ENCODE results near the gene INPP1. TPM values are rescaled to one million over a fixed set of nuclear protein-coding genes. Genes with fewer than 3 reads are reported as not detected.

INPP1 gene
- total and polyA plus RNA-seq, 2 experiments from 2014 or later: 13.0 to 16.1 TPM

DNA sequence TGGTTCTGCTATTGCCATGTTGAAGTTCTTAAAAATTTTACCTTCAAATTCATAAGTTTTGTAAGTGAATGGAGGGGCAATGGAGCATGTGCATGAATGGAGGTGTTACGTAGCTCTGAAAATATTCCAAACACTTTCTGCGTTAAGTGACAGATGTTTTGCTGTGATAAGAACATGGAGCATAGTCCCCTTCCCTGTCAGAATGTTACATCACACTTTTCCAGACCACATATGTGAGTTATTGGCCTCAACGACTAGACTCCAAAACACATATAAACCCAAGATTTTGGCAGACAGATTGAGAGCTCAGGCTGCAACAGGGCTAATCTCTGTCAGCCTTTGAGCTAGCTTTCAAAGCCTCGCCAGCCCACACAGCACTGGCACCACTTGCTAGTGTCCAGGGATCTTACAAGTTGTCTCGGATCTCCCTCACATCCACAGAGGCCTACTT, 37.6 kb downstream of the INPP1 start:
- no peaks in the 10 kb centered on the region for H3K36me3 ChIP-seq (replicated peaks; ENCODE audit: insufficient read depth, low read depth)
- no peaks in the 10 kb centered on the region for H4K20me1 ChIP-seq (ENCODE audit: insufficient read depth, poor library complexity, severe bottlenecking)
- H3K27me3 ChIP-seq: no peaks in the 10 kb centered on the region
- no peak overlapping the region for H3K27ac ChIP-seq
- H3K4me3 ChIP-seq: no peak overlapping the region
- no peaks in the 10 kb centered on the region for H3K4me1 ChIP-seq (ENCODE audit: insufficient read depth)
- H3K4me2 ChIP-seq: no peak overlapping the region
- no peak for DNase-seq (ENCODE audit: low spot score)
- no peak overlapping the region for H2AFZ ChIP-seq
- H3K9me2 ChIP-seq (replicated peaks; ENCODE audit: insufficient read depth): no peaks in the 10 kb centered on the region
- no peaks in the 10 kb centered on the region for H3K79me2 ChIP-seq
- WGBS (ENCODE audit: low lambda C conversion rate, missing lambda C conversion rate): 78% methylated on average over 5 of the region's 5 CpGs
- TF ChIP-seq, protein P1, sequence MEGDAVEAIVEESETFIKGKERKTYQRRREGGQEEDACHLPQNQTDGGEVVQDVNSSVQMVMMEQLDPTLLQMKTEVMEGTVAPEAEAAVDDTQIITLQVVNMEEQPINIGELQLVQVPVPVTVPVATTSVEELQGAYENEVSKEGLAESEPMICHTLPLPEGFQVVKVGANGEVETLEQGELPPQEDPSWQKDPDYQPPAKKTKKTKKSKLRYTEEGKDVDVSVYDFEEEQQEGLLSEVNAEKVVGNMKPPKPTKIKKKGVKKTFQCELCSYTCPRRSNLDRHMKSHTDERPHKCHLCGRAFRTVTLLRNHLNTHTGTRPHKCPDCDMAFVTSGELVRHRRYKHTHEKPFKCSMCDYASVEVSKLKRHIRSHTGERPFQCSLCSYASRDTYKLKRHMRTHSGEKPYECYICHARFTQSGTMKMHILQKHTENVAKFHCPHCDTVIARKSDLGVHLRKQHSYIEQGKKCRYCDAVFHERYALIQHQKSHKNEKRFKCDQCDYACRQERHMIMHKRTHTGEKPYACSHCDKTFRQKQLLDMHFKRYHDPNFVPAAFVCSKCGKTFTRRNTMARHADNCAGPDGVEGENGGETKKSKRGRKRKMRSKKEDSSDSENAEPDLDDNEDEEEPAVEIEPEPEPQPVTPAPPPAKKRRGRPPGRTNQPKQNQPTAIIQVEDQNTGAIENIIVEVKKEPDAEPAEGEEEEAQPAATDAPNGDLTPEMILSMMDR (IDR thresholded peaks at IDR 0.05; ENCODE audit: poor library complexity): no peak
- TF ChIP-seq EZH2phosphoT487 (IDR thresholded peaks at IDR 0.05; ENCODE audit: low read depth, severe bottlenecking, unreplicated experiment): no peak
- TF ChIP-seq EZH2 (IDR thresholded peaks at IDR 0.05; ENCODE audit: borderline replicate concordance): no peak
- no peaks in the 10 kb centered on the region for H3K9me3 ChIP-seq (ENCODE audit: low read depth)

DNA sequence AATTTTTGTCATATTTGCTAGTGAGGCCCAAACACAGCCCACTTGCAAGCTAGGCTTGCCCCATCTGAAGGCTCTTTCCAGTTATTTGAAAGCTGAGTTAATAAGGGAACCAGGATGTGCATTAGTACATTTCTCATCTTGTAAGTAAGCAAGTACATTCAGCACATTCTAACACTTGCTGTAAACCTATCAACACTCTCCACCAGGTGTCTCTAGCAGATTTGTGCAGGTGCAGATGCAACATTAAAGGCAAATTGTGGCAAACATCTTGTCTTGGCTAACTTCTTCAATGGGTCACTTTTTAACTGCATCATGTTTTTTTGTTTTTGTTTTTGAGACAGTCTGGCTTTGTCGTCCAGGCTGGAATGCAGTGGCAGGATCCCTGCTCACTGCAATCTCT, 39.5 kb downstream of the INPP1 start:
- no peaks in the 10 kb centered on the region for H3K79me2 ChIP-seq
- no peak overlapping the region for H3K27ac ChIP-seq
- no peak overlapping the region for H2AFZ ChIP-seq
- no peaks in the 10 kb centered on the region for H3K4me1 ChIP-seq (ENCODE audit: insufficient read depth)
- no peaks in the 10 kb centered on the region for H3K36me3 ChIP-seq (replicated peaks; ENCODE audit: insufficient read depth, low read depth)
- H3K4me2 ChIP-seq: no peak overlapping the region
- no peaks in the 10 kb centered on the region for H3K27me3 ChIP-seq
- no peaks in the 10 kb centered on the region for H4K20me1 ChIP-seq (ENCODE audit: insufficient read depth, poor library complexity, severe bottlenecking)
- no peak overlapping the region for H3K4me3 ChIP-seq
- WGBS (ENCODE audit: low lambda C conversion rate, missing lambda C conversion rate): 58% methylated on average over 1 of the region's 1 CpG
- H3K9me2 ChIP-seq (replicated peaks; ENCODE audit: insufficient read depth): no peaks in the 10 kb centered on the region
- no peaks in the 10 kb centered on the region for H3K9me3 ChIP-seq (ENCODE audit: low read depth)
- DNase-seq (ENCODE audit: low spot score): peak; percentile 63
- TF ChIP-seq EZH2 (IDR thresholded peaks at IDR 0.05; ENCODE audit: borderline replicate concordance): no peak
- TF ChIP-seq, protein P1 (IDR thresholded peaks at IDR 0.05; ENCODE audit: poor library complexity): peak; percentile 50
- TF ChIP-seq EZH2phosphoT487 (IDR thresholded peaks at IDR 0.05; ENCODE audit: low read depth, severe bottlenecking, unreplicated experiment): no peak

DNA sequence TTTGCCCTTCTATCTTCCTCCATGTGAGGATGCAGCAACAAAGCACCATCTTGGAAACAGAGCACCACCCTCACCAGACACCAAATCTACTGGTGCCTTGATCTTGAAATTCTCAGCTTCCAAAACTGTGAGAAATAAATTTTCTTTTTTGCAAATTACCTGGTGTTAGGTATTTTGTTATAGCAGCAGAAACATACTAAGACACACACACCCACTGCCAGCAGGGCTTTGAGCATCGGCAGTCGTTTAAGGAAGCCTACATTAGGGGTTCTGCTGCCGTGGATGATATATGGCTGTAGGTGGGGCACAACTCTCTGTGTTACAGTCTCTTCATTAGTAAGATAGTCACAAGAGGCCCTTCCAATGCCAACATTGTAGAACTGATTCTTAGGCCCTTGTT, 44.0 kb downstream of the INPP1 start:
- TF ChIP-seq EZH2 (IDR thresholded peaks at IDR 0.05; ENCODE audit: borderline replicate concordance) (no peak), EZH2phosphoT487 (IDR thresholded peaks at IDR 0.05; ENCODE audit: low read depth, severe bottlenecking, unreplicated experiment) (no peak)
- TF ChIP-seq, protein P1 (IDR thresholded peaks at IDR 0.05; ENCODE audit: poor library complexity): no peak
- Histone ChIP-seq H3K27ac (no peak overlapping the region), H4K20me1 (ENCODE audit: insufficient read depth, poor library complexity, severe bottlenecking) (no peaks in the 10 kb centered on the region), H3K27me3 (peaks cover 6% of the 10 kb centered on the region), H3K9me3 (ENCODE audit: low read depth) (no peaks in the 10 kb centered on the region), H3K9me2 (replicated peaks; ENCODE audit: insufficient read depth) (no peaks in the 10 kb centered on the region), H3K4me2 (no peak overlapping the region), H3K79me2 (no peaks in the 10 kb centered on the region), H3K4me3 (no peak overlapping the region), H3K36me3 (replicated peaks; ENCODE audit: insufficient read depth, low read depth) (no peaks in the 10 kb centered on the region), H2AFZ (no peak overlapping the region), H3K4me1 (ENCODE audit: insufficient read depth) (no peaks in the 10 kb centered on the region)
- WGBS (ENCODE audit: low lambda C conversion rate, missing lambda C conversion rate): 93% methylated on average over 3 of the region's 3 CpGs
- DNase-seq (ENCODE audit: low spot score): no peak

DNA sequence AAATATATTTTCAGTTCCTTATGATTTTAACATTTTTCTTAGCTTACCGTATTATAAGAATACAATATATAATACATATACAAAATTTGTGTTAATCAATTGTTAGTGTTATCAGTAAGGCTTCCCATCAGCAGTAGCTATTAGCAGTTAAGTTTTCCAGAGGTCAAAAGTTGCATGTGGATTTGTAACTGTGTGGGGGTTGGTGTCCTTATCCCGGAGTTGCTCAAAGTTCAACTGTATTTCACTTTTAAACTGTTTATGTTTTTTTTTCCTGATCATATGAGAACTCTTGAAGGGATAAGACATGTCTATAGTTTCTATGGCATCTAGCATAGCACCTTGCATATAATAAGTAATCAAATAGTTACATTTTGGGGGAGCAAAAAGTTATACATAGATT, 52.9 kb downstream of the INPP1 start:
- Histone ChIP-seq H4K20me1 (ENCODE audit: insufficient read depth, poor library complexity, severe bottlenecking) (no peaks in the 10 kb centered on the region), H3K27ac (no peak overlapping the region), H3K4me2 (no peak overlapping the region), H3K4me3 (no peak overlapping the region), H3K4me1 (ENCODE audit: insufficient read depth) (no peaks in the 10 kb centered on the region), H2AFZ (no peak overlapping the region), H3K9me2 (replicated peaks; ENCODE audit: insufficient read depth) (no peaks in the 10 kb centered on the region), H3K79me2 (no peaks in the 10 kb centered on the region), H3K36me3 (replicated peaks; ENCODE audit: insufficient read depth, low read depth) (no peaks in the 10 kb centered on the region), H3K9me3 (ENCODE audit: low read depth) (no peaks in the 10 kb centered on the region), H3K27me3 (peaks cover 2% of the 10 kb centered on the region)
- WGBS (ENCODE audit: low lambda C conversion rate, missing lambda C conversion rate): 45% methylated on average over 2 of the region's 2 CpGs
- no peak for TF ChIP-seq EZH2phosphoT487 (IDR thresholded peaks at IDR 0.05; ENCODE audit: low read depth, severe bottlenecking, unreplicated experiment)
- TF ChIP-seq EZH2 (IDR thresholded peaks at IDR 0.05; ENCODE audit: borderline replicate concordance): no peak
- TF ChIP-seq, protein P1 (IDR thresholded peaks at IDR 0.05; ENCODE audit: poor library complexity): no peak
- no peak for DNase-seq (ENCODE audit: low spot score)
